Activated CD8-positive, alpha-beta memory T cell treated with anti-CD3 and anti-CD28 coated beads, Interleukin-2, amount 50 U/mL, for 1 hour (primary cell): Measurements from ENCODE around the gene GYG2.
"Not testable (repeated sequence)": the region's sequence is repeated elsewhere in the genome, so short reads cannot be mapped to it uniquely, and the experiment has no call there.

Source experiments
- DNase-seq: peaks from one replicate; pipeline ENCODE4 v3.0.0-alpha.2; 2020; ENCODE audit errors: extremely low read depth

Gene GYG2

GRCh38 chrX:2828344-2828958 is at the start of gene GYG2:
Gene GYG2, plus strand, starts transcription at chrX:2828930. Its CDS starts 1,259 bp downstream, at chrX:2830189.
- no peak for DNase-seq

GRCh38 chrX:2780472-2781225 is 48.1 kb upstream of the GYG2 start:
- DNase-seq = not testable (repeated sequence)

GRCh38 chrX:2781226-2781571 is 47.5 kb upstream of the GYG2 start:
- DNase-seq = no peak

GRCh38 chrX:2781698-2782097 is 47.0 kb upstream of the GYG2 start:
- no peak for DNase-seq

GRCh38 chrX:2782171-2782570 is 46.6 kb upstream of the GYG2 start:
- no peak for DNase-seq

- no peak for DNase-seq
Observed at GRCh38 chrX:2782778-2783177, 46.0 kb upstream of the GYG2 start.

GRCh38 chrX:2784026-2784425 is 44.7 kb upstream of the GYG2 start:
- no peak for DNase-seq

GRCh38 chrX:2785538-2785937 is 43.2 kb upstream of the GYG2 start:
- no peak for DNase-seq

- DNase-seq = no peak
Observed at GRCh38 chrX:2788980-2789379, 39.8 kb upstream of the GYG2 start.

- no peak for DNase-seq
Observed at GRCh38 chrX:2789569-2789968, 39.2 kb upstream of the GYG2 start.

GRCh38 chrX:2793752-2794151 is 35.0 kb upstream of the GYG2 start:
- no peak for DNase-seq

GRCh38 chrX:2794336-2794735 is 34.4 kb upstream of the GYG2 start:
- no peak for DNase-seq

- not testable (repeated sequence) for DNase-seq
Observed at GRCh38 chrX:2796808-2797207, 31.9 kb upstream of the GYG2 start.

- no peak for DNase-seq
Observed at GRCh38 chrX:2799369-2799768, 29.4 kb upstream of the GYG2 start.

- DNase-seq = not testable (repeated sequence)
Observed at GRCh38 chrX:2799980-2800379, 28.8 kb upstream of the GYG2 start.

GRCh38 chrX:2801223-2801622 is 27.5 kb upstream of the GYG2 start:
- no peak for DNase-seq

GRCh38 chrX:2802376-2803090 is 26.2 kb upstream of the GYG2 start:
- not testable (repeated sequence) for DNase-seq

- not testable (repeated sequence) for DNase-seq
Observed at GRCh38 chrX:2803486-2803885, 25.2 kb upstream of the GYG2 start.

GRCh38 chrX:2804106-2804843 is 24.5 kb upstream of the GYG2 start:
- not testable (repeated sequence) for DNase-seq

- DNase-seq = not testable (repeated sequence)
Observed at GRCh38 chrX:2804858-2805257, 23.9 kb upstream of the GYG2 start.

- no peak for DNase-seq
Observed at GRCh38 chrX:2811271-2811670, 17.5 kb upstream of the GYG2 start.
